Calu3 (cell line): ENCODE measurements around the gene WDR81. TPM values are rescaled to one million over a fixed set of nuclear protein-coding genes. Genes with fewer than 3 reads are reported as not detected.
A peak's percentile ranks its signal among the peaks of the same experiment; 100 is the strongest.

ENCODE experiments used
- BruUV-seq: library from RNA; stranded (reverse); fragments of 400-500 nt; replicated peaks from 2 replicates; lab custom pipeline; 2021; lab: Mats Ljungman, UMichigan
- CTCF ChIA-PET: fragments of 300-600 bp; sonication (Branson Sonifier 250); formaldehyde crosslinking; loops from one replicate; lab custom pipeline; 2022; ENCODE audit warnings: antibody characterized with exemption; lab: Charles Lee
- DNase-seq: peaks from one replicate; pipeline ENCODE4 v3.0.0; 2022
- H3K27ac Mint-ChIP-seq: one replicate; pipeline ENCODE4 v1.8.0; 2022; ENCODE audit warnings: mixed read lengths; ENCODE audit not compliant: unreplicated experiment
- H3K27me3 Mint-ChIP-seq: one replicate; pipeline ENCODE4 v1.8.0; 2022; ENCODE audit warnings: mixed read lengths; ENCODE audit not compliant: unreplicated experiment
- H3K36me3 Mint-ChIP-seq: one replicate; pipeline ENCODE4 v1.8.0; 2022; ENCODE audit warnings: mild to moderate bottlenecking, moderate library complexity, mixed read lengths; ENCODE audit not compliant: insufficient read depth, unreplicated experiment
- H3K4me1 Mint-ChIP-seq: one replicate; pipeline ENCODE4 v1.8.0; 2022; ENCODE audit warnings: mild to moderate bottlenecking, low read depth, mixed read lengths; ENCODE audit not compliant: unreplicated experiment
- H3K4me3 Mint-ChIP-seq: one replicate; pipeline ENCODE4 v1.8.0; 2022; ENCODE audit warnings: mild to moderate bottlenecking, low read depth, moderate library complexity, mixed read lengths; ENCODE audit not compliant: unreplicated experiment
- H3K9me3 Mint-ChIP-seq: one replicate; pipeline ENCODE4 v1.8.0; 2022; ENCODE audit warnings: low read depth, mixed read lengths; ENCODE audit not compliant: unreplicated experiment
- intact Hi-C: fragments of 100-400 bp; cut with micrococcal nuclease; formaldehyde crosslinking; loops from one replicate; pipeline ENCODE4 v1.10.0; 2022; ENCODE audit not compliant: unreplicated experiment
- total RNA-seq: library from RNA; stranded (reverse); gene quantifications from 2 replicates; pipeline ENCODE4 v1.2.3, GENCODE V29; 2022
- TF ChIP-seq, protein P1 (sequence below): fragments of 200-600 bp; IDR thresholded peaks from one replicate; pipeline ENCODE4 v1.8.0; 2022; ENCODE audit warnings: antibody characterized with exemption; ENCODE audit not compliant: unreplicated experiment

WDR81 gene
- total RNA-seq, 1 experiment from 2014 or later = 11.2 TPM

DNA sequence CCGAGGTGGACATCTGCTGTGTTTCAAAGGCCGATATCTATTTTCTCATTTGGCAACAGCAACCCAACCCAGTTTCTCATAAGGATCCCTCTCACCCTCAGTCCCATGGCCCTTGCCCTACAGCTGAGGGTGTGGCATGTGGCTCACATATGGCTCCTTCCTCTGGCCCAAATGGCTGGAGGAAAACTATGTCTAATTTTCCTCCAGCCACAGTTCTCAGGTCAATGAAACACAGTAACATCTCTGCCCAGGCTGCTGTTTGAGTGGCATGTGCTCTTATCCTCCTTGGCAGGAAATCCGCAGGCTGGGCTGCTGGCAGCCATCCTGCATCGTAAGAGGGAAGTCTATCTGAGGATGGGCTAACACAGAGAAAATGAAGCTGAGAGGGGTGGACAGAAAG, 61.4 kb downstream of the WDR81 start:
- DNase-seq = no peak
- Mint-ChIP-seq H3K27ac (no peak overlapping the region), H3K27me3 (no peaks in the 10 kb centered on the region), H3K9me3 (no peaks in the 10 kb centered on the region), H3K4me1 (peaks cover 8% of the 10 kb centered on the region), H3K4me3 (no peak overlapping the region), H3K36me3 (peaks cover 7% of the 10 kb centered on the region)
- CTCF ChIA-PET = interaction anchor here (0.7 kb wide), 1 partner anchor 153 kb away, joined by 3 read pairs; no protein-coding TSS in a partner anchor
- no TSS peak for BruUV-seq
- TF ChIP-seq, protein P1, sequence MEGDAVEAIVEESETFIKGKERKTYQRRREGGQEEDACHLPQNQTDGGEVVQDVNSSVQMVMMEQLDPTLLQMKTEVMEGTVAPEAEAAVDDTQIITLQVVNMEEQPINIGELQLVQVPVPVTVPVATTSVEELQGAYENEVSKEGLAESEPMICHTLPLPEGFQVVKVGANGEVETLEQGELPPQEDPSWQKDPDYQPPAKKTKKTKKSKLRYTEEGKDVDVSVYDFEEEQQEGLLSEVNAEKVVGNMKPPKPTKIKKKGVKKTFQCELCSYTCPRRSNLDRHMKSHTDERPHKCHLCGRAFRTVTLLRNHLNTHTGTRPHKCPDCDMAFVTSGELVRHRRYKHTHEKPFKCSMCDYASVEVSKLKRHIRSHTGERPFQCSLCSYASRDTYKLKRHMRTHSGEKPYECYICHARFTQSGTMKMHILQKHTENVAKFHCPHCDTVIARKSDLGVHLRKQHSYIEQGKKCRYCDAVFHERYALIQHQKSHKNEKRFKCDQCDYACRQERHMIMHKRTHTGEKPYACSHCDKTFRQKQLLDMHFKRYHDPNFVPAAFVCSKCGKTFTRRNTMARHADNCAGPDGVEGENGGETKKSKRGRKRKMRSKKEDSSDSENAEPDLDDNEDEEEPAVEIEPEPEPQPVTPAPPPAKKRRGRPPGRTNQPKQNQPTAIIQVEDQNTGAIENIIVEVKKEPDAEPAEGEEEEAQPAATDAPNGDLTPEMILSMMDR = no peak
- intact Hi-C loops = no loop called here

- no peaks in the 10 kb centered on the region for H3K9me3 Mint-ChIP-seq
- BruUV-seq = no TSS peak
- CTCF ChIA-PET = no interaction called here
- H3K27me3 Mint-ChIP-seq = no peaks in the 10 kb centered on the region
- TF ChIP-seq, protein P1 = no peak
- H3K27ac Mint-ChIP-seq = no peak overlapping the region
- H3K36me3 Mint-ChIP-seq = peaks cover 7% of the 10 kb centered on the region
- peaks cover 8% of the 10 kb centered on the region for H3K4me1 Mint-ChIP-seq
- DNase-seq = no peak
- no peak overlapping the region for H3K4me3 Mint-ChIP-seq
- intact Hi-C loops = no loop called here
These were observed 62.2 kb downstream of the WDR81 start for GRCh38 chr17:1786708-1787107.

- Mint-ChIP-seq H3K36me3 (peaks cover 7% of the 10 kb centered on the region), H3K27ac (peak overlapping the region; percentile 34), H3K9me3 (no peaks in the 10 kb centered on the region), H3K27me3 (no peaks in the 10 kb centered on the region), H3K4me3 (no peak overlapping the region), H3K4me1 (peaks cover 8% of the 10 kb centered on the region)
- intact Hi-C loops = no loop called here
- TF ChIP-seq, protein P1 = no peak
- peak; percentile 50 for DNase-seq
- BruUV-seq = no TSS peak
- CTCF ChIA-PET = interaction anchor here (0.6 to 0.9 kb wide), 2 partner anchors 41 to 42 kb away, joined by 3 to 5 read pairs; no protein-coding TSS in a partner anchor
These were observed 62.9 kb downstream of the WDR81 start for GRCh38 chr17:1787301-1787902.

Other genes with a start within 250 kb of the WDR81 start
- 117 and 134 TPM in 2 replicates for gene MYO1C, start 232.0 kb upstream of the WDR81 start, total RNA-seq
- gene INPP5K, start 208.1 kb upstream of the WDR81 start, total RNA-seq = 15.4 and 18.7 TPM in 2 replicates
- 52.0 and 59.4 TPM in 2 replicates for gene PITPNA, start 161.9 kb upstream of the WDR81 start, total RNA-seq
- gene SLC43A2, start 95.9 kb upstream of the WDR81 start, total RNA-seq = 3.3 TPM in 2 replicates
- gene SCARF1, start 79.0 kb upstream of the WDR81 start, total RNA-seq = 0.14 and 0.37 TPM in 2 replicates
- 1.8 and 3.2 TPM in 2 replicates for gene RILP, start 74.8 kb upstream of the WDR81 start, total RNA-seq
- gene PRPF8, start 39.8 kb upstream of the WDR81 start, total RNA-seq = 182 and 206 TPM in 2 replicates
- 5.9 and 6.7 TPM in 2 replicates for gene TLCD2, start 14.3 kb upstream of the WDR81 start, total RNA-seq
- 0.54 and 0.76 TPM in 2 replicates for gene SERPINF2, start 18.2 kb downstream of the WDR81 start, total RNA-seq
- gene SERPINF1, start 37.4 kb downstream of the WDR81 start, total RNA-seq = not detected in 2 replicates
- 18.6 and 20.7 TPM in 2 replicates for gene SMYD4, start 105.2 kb downstream of the WDR81 start, total RNA-seq
- 78.7 and 87.5 TPM in 2 replicates for gene RPA1, start 105.3 kb downstream of the WDR81 start, total RNA-seq